Tibial nerve (tissue), 4 donors: ENCODE results near the gene MYOCOS.

Experiments used
- EP300 ChIP-seq, 2 donors: sonication (generic); formaldehyde crosslinking; IDR thresholded peaks; one replicate each; pipeline ENCODE4 v1.6.1; 2017; ENCODE audit warnings: antibody characterized with exemption in 2 of 2, mild to moderate bottlenecking in 1 of 2
- POLR2A ChIP-seq, 2 donors: fragments of 450-650 bp; IDR thresholded peaks; one replicate each; pipeline ENCODE4 v1.6.1; 2017; ENCODE audit warnings: antibody characterized with exemption in 2 of 2, mild to moderate bottlenecking in 2 of 2, moderate library complexity in 2 of 2
- TF ChIP-seq, protein P1 (sequence below), 5 experiments: fragments of 200-600 bp in 3 of 5; fragments of 450-650 bp in 2 of 5; sonication (generic) in 3 of 5; IDR thresholded peaks; one replicate each; pipeline ENCODE4 v1.5.1; 2016 to 2019; ENCODE audit warnings: antibody characterized with exemption in 5 of 5, mild to moderate bottlenecking in 3 of 5, moderate library complexity in 2 of 5

DNA sequence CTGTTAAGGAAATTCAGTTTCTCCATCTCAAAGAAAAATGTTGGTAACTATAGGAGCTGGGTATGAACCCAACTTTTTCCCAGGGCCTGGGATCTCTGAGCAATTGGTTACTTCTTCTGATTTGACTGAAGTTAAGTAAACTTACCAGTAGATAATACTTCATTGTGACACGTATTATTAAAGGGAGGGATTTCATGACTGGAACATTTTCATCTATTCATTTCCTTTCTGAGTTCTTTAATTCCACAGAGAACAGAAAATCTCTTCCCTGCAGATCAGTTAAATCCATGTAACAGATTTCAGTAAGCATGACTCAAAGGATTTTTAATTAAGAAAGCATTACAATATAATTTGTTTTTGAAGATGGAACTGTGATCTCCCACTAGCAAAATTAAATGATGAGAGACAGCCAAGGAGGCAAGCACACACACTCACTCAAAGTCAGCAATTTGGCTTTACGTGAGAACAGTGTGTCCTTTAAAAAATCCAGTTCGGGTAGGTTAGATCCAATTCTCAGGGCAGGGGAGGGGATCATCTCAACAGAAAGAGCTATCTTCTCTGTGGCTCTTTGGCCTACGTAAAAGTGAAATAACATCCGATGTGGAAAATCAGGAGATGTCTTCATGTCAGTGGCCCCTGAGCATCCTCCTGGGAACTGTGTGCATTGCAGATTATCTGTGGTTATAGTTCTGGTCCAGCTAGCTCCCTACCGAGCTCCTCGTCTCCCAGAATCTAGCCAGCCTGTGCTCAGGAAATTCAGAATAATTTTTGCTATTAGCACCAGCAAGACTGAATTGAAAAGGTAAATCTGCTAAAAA is 41.2 kb downstream of the MYOCOS start:
- TF ChIP-seq, protein P1, sequence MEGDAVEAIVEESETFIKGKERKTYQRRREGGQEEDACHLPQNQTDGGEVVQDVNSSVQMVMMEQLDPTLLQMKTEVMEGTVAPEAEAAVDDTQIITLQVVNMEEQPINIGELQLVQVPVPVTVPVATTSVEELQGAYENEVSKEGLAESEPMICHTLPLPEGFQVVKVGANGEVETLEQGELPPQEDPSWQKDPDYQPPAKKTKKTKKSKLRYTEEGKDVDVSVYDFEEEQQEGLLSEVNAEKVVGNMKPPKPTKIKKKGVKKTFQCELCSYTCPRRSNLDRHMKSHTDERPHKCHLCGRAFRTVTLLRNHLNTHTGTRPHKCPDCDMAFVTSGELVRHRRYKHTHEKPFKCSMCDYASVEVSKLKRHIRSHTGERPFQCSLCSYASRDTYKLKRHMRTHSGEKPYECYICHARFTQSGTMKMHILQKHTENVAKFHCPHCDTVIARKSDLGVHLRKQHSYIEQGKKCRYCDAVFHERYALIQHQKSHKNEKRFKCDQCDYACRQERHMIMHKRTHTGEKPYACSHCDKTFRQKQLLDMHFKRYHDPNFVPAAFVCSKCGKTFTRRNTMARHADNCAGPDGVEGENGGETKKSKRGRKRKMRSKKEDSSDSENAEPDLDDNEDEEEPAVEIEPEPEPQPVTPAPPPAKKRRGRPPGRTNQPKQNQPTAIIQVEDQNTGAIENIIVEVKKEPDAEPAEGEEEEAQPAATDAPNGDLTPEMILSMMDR (IDR thresholded peaks at IDR 0.05) = no peak
- TF ChIP-seq EP300 (IDR thresholded peaks at IDR 0.05) = peak in 1 of 2 donors; percentile 64
- TF ChIP-seq POLR2A (IDR thresholded peaks at IDR 0.05) = no peak
